Panc1 (cell line): ENCODE data around the gene MEIS3. TPM values are rescaled to one million over a fixed set of nuclear protein-coding genes. Genes with fewer than 3 reads are reported as not detected.
A peak's percentile ranks its signal among the peaks of the same experiment; 100 is the strongest.

Experiments used
- ATAC-seq: fragments of 200-7000 bp; cut with Tn5 transposase; 2 replicates; pipeline ENCODE4 v1.9.1; 2020; ENCODE audit warnings: mild to moderate bottlenecking, moderate library complexity
- BruUV-seq: library from RNA; stranded (reverse); fragments of 400-500 nt; replicated peaks from 2 replicates; lab custom pipeline; 2021; lab: Mats Ljungman, UMichigan
- CTCF ChIA-PET: fragments of 300-600 bp; sonication (Branson Sonifier 250); formaldehyde crosslinking; loops from one replicate; lab custom pipeline; 2022; ENCODE audit warnings: antibody characterized with exemption; lab: Charles Lee
- POLR2A ChIA-PET: fragments of 300-600 bp; sonication (Branson Sonifier 250); formaldehyde crosslinking; loops from one replicate; lab custom pipeline; 2022; ENCODE audit warnings: antibody characterized with exemption; lab: Charles Lee
- DNase-seq: peaks from one replicate; pipeline ENCODE4 v3.0.0-alpha.2; 2010; ENCODE audit warnings: low read depth, low spot score
- H3K27ac ChIP-seq: 2 replicates; pipeline ENCODE4 v1.5.1; 2011; ENCODE audit warnings: mild to moderate bottlenecking, low read length, inconsistent platforms
- H3K27me3 ChIP-seq: fragments of 200-500 bp; sonication (Bioruptor generic); 2 replicates; pipeline ENCODE4 v1.6.0; 2014; ENCODE audit warnings: low read length, inconsistent platforms; ENCODE audit not compliant: control insufficient read depth, insufficient read depth
- H3K36me3 ChIP-seq: fragments of 200-500 bp; sonication (Bioruptor generic); 2 replicates; pipeline ENCODE4 v1.5.1; 2014; ENCODE audit warnings: inconsistent platforms, mild to moderate bottlenecking, low read length, moderate library complexity; ENCODE audit not compliant: control insufficient read depth, insufficient read depth
- H3K4me1 ChIP-seq: 2 replicates; pipeline ENCODE4 v1.5.1; 2011; ENCODE audit warnings: inconsistent platforms, mild to moderate bottlenecking, low read length, moderate library complexity; ENCODE audit not compliant: control insufficient read depth, insufficient read depth
- H3K4me3 ChIP-seq, 2 experiments: 2 replicates each; pipeline ENCODE4 v1.5.1; 2011 to 2012; ENCODE audit warnings: low read depth in 2 of 2, low read length in 2 of 2, mild to moderate bottlenecking in 2 of 2, inconsistent platforms in 1 of 2, moderate library complexity in 1 of 2
- H3K9me3 ChIP-seq: fragments of 200-500 bp; sonication (Bioruptor generic); 2 replicates; pipeline ENCODE4 v1.5.1; 2014; ENCODE audit warnings: low read depth, mild to moderate bottlenecking, inconsistent platforms, low read length, moderate library complexity; ENCODE audit not compliant: control insufficient read depth, insufficient read depth
- CTCF ChIP-seq: fragments of 450-650 bp; IDR thresholded peaks from 2 replicates; pipeline ENCODE4 v1.5.1; 2017; ENCODE audit warnings: mild to moderate bottlenecking
- POLR2AphosphoS5 ChIP-seq: IDR thresholded peaks from 2 replicates; pipeline ENCODE4 v1.6.1; 2012; ENCODE audit warnings: mild to moderate bottlenecking, low read depth, low read length, moderate library complexity
- SIN3A ChIP-seq: IDR thresholded peaks from 2 replicates; pipeline ENCODE4 v1.6.1; 2012; ENCODE audit warnings: low read depth, mild to moderate bottlenecking, low read length, moderate library complexity, borderline replicate concordance; ENCODE audit not compliant: insufficient read depth
- TCF7L2 ChIP-seq: IDR thresholded peaks from 2 replicates; pipeline ENCODE4 v1.6.1; 2011; ENCODE audit warnings: mild to moderate bottlenecking, low read depth, low read length, inconsistent platforms
- in situ Hi-C: cut with HindIII; loops from 2 replicates; pipeline ENCODE4 v1.10.0; 2016; ENCODE audit warnings: low sequenced_read_pairs, low pct_unique_long_range_greater_than_20kb
- intact Hi-C: fragments of 100-400 bp; cut with micrococcal nuclease; formaldehyde crosslinking; loops from one replicate; pipeline ENCODE4 v1.10.0; 2022; ENCODE audit not compliant: unreplicated experiment
- total RNA-seq: library from RNA; stranded (reverse); gene quantifications from one replicate; pipeline ENCODE4 v1.2.1, GENCODE V29; 2021; ENCODE audit not compliant: unreplicated experiment
- TF ChIP-seq, protein P1 (sequence below), 2 experiments: IDR thresholded peaks; 2 replicates each; pipeline ENCODE4 v1.6.1; 2011 to 2012; ENCODE audit warnings: low read depth in 2 of 2, control low read depth in 1 of 2, low read length in 1 of 2, mild to moderate bottlenecking in 1 of 2, moderate library complexity in 1 of 2; ENCODE audit not compliant: insufficient read depth in 1 of 2

Gene MEIS3
- total RNA-seq, 1 experiment from 2014 or later: 11.3 TPM

DNA sequence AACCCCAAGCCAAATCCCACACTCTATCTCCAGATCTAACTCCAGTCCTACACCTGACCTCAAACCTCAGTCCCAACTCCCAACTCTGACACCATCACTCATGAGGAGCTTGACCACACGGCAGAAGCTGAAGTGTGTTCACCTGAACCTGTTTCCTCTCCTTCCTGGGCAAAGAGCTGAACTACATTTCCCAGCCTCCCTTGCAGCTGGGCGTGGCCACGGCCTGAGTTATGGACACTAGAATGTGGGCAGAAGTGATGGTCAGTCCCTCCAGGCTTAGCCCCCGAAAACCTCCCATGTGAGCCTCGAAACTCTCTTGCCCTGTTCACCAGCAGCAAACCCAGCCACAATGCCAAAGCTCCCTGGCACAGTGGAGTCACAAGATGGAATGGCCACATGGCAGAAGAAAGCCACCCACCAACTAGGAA lies 19.5 kb upstream of the MEIS3 start:
- DNase-seq: no peak
- CTCF ChIA-PET: interaction anchor here (0.6 to 0.7 kb wide), 2 partner anchors 113 to 397 kb away, joined by 4 read pairs; no protein-coding TSS in a partner anchor
- Histone ChIP-seq H3K4me3 (no peak overlapping the region), H3K4me1 (no peaks in the 10 kb centered on the region), H3K9me3 (no peaks in the 10 kb centered on the region), H3K27ac (no peak overlapping the region), H3K27me3 (no peaks in the 10 kb centered on the region), H3K36me3 (no peaks in the 10 kb centered on the region)
- POLR2A ChIA-PET: interaction anchor here (0.5 to 0.7 kb wide), 2 partner anchors 36 to 90 kb away, joined by 3 to 5 read pairs; partner anchors contain the start of gene DHX34
- in situ Hi-C loops (no loop called here), intact Hi-C loops (loop anchor here (5.0 kb wide), 1 partner anchor 268 kb away; no protein-coding TSS in a partner anchor)
- ATAC-seq: no peak
- BruUV-seq: no TSS peak
- TF ChIP-seq TCF7L2: no peak
- no peak for TF ChIP-seq POLR2AphosphoS5
- TF ChIP-seq, protein P1, sequence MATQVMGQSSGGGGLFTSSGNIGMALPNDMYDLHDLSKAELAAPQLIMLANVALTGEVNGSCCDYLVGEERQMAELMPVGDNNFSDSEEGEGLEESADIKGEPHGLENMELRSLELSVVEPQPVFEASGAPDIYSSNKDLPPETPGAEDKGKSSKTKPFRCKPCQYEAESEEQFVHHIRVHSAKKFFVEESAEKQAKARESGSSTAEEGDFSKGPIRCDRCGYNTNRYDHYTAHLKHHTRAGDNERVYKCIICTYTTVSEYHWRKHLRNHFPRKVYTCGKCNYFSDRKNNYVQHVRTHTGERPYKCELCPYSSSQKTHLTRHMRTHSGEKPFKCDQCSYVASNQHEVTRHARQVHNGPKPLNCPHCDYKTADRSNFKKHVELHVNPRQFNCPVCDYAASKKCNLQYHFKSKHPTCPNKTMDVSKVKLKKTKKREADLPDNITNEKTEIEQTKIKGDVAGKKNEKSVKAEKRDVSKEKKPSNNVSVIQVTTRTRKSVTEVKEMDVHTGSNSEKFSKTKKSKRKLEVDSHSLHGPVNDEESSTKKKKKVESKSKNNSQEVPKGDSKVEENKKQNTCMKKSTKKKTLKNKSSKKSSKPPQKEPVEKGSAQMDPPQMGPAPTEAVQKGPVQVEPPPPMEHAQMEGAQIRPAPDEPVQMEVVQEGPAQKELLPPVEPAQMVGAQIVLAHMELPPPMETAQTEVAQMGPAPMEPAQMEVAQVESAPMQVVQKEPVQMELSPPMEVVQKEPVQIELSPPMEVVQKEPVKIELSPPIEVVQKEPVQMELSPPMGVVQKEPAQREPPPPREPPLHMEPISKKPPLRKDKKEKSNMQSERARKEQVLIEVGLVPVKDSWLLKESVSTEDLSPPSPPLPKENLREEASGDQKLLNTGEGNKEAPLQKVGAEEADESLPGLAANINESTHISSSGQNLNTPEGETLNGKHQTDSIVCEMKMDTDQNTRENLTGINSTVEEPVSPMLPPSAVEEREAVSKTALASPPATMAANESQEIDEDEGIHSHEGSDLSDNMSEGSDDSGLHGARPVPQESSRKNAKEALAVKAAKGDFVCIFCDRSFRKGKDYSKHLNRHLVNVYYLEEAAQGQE (IDR thresholded peaks at IDR 0.05; ENCODE audit: insufficient read depth in 1 of 2, low read depth in 2 of 2, low read length in 1 of 2): no peak
- TF ChIP-seq CTCF: no peak
- TF ChIP-seq SIN3A: no peak

DNA sequence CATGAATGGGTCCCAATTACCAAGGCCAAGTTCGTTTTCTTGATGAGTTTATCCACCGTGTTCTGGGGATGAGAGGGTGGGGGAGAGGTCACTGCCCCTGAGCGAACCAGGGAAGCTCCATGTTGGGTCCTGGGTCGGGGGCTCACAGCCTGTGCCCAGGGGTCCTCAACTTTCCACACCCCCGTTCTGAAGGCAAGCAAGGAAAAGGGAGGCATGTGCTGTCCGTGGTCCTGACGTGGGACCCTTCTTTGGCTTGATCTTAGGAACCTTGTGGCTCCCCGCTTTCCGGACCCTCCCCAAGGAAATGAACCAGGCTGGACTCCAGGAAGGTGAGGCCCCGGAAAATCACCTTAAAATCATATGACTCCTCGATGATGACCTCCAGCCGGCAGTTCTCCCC lies 18.2 kb upstream of the MEIS3 start:
- Histone ChIP-seq H3K27ac (no peak overlapping the region), H3K27me3 (no peaks in the 10 kb centered on the region), H3K4me3 (no peak overlapping the region), H3K4me1 (no peaks in the 10 kb centered on the region), H3K9me3 (no peaks in the 10 kb centered on the region), H3K36me3 (no peaks in the 10 kb centered on the region)
- ATAC-seq: no peak
- intact Hi-C loops (loop anchor here (5.0 kb wide), 1 partner anchor 270 kb away; no protein-coding TSS in a partner anchor), in situ Hi-C loops (no loop called here)
- no peak for TF ChIP-seq SIN3A
- TF ChIP-seq, protein P1 (IDR thresholded peaks at IDR 0.05; ENCODE audit: insufficient read depth in 1 of 2, low read depth in 2 of 2, low read length in 1 of 2): peak; percentile 90 to 91
- BruUV-seq: no TSS peak
- ChIA-PET POLR2A (no interaction called here), CTCF (interaction anchor here (0.6 to 1.6 kb wide), 3 partner anchors 35 to 269 kb away, joined by 4 to 10 read pairs (median 4); no protein-coding TSS in a partner anchor)
- DNase-seq: no peak
